ENCODE measurements around the gene TEX2.

DNA sequence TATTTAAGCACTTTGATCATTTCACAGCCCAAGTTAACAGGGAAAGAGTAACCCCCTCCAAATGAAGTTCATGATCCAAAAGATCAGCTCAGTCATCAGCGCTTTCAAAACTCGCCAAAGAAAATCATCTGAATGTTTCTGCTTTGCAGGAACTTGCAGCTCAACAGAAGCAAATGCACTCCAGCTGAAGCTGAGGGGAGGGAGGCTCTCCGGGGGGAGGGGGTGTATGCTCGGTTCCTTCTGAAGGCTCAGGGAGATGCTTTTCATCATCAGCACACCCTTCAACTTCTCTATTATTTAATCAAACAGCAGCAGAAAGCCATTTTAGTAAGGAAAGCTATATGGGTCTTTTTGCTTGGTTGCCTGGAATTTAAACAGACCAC lies 108.8 kb downstream of the TEX2 start:
- TF ChIP-seq, protein P1, sequence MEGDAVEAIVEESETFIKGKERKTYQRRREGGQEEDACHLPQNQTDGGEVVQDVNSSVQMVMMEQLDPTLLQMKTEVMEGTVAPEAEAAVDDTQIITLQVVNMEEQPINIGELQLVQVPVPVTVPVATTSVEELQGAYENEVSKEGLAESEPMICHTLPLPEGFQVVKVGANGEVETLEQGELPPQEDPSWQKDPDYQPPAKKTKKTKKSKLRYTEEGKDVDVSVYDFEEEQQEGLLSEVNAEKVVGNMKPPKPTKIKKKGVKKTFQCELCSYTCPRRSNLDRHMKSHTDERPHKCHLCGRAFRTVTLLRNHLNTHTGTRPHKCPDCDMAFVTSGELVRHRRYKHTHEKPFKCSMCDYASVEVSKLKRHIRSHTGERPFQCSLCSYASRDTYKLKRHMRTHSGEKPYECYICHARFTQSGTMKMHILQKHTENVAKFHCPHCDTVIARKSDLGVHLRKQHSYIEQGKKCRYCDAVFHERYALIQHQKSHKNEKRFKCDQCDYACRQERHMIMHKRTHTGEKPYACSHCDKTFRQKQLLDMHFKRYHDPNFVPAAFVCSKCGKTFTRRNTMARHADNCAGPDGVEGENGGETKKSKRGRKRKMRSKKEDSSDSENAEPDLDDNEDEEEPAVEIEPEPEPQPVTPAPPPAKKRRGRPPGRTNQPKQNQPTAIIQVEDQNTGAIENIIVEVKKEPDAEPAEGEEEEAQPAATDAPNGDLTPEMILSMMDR (IDR thresholded peaks at IDR 0.05; ENCODE audit: low read depth, low read length), result no peak
- TF ChIP-seq EZH2phosphoT487 (IDR thresholded peaks at IDR 0.05; ENCODE audit: low read depth), result no peak

Measured in OCI-LY3 (cell line).